Vagina (tissue), 2 donors: ENCODE data around the gene ATF7.

ENCODE experiments used
- CTCF ChIP-seq, 3 experiments: fragments of 450-650 bp in 2 of 3; fragments of 200-600 bp in 1 of 3; sonication (generic) in 1 of 3; IDR thresholded peaks; one replicate each; pipeline ENCODE4 v1.5.1; 2017 to 2019; ENCODE audit warnings: antibody characterized with exemption in 3 of 3, mild to moderate bottlenecking in 2 of 3, moderate library complexity in 2 of 3
- POLR2A ChIP-seq, 2 donors: fragments of 450-650 bp; IDR thresholded peaks; one replicate each; pipeline ENCODE4 v1.6.1; 2017; ENCODE audit warnings: antibody characterized with exemption in 2 of 2, mild to moderate bottlenecking in 2 of 2, moderate library complexity in 2 of 2
- POLR2AphosphoS5 ChIP-seq, 2 donors: sonication (generic); formaldehyde crosslinking; IDR thresholded peaks; one replicate each; pipeline ENCODE4 v1.9.0; 2017; ENCODE audit warnings: antibody characterized with exemption in 2 of 2, mild to moderate bottlenecking in 2 of 2, low read depth in 1 of 2; ENCODE audit not compliant: insufficient read depth in 1 of 2

GRCh38 chr12:53467880-53468279 lies 158.3 kb downstream of the ATF7 start:
- TF ChIP-seq CTCF (IDR thresholded peaks at IDR 0.05) (no peak), POLR2A (IDR thresholded peaks at IDR 0.05) (no peak), POLR2AphosphoS5 (IDR thresholded peaks at IDR 0.05; ENCODE audit: insufficient read depth in 1 of 2, low read depth in 1 of 2) (no peak)
